Brain microvascular endothelial cell (primary cell): ENCODE measurements around the gene ACACA.

ENCODE experiments used
- DNase-seq: peaks from one replicate; pipeline ENCODE4 v3.0.0-alpha.2; 2020
- H3K27ac ChIP-seq: fragments of 250-450 bp; sonication (Bioruptor Pico); 2 replicates; pipeline ENCODE4 v1.5.1; 2020; ENCODE audit warnings: mild to moderate bottlenecking, moderate library complexity
- H3K27me3 ChIP-seq: fragments of 250-450 bp; sonication (Bioruptor Pico); replicated peaks from 2 replicates; pipeline ENCODE4 v1.5.1; 2020; ENCODE audit warnings: mild to moderate bottlenecking
- H3K36me3 ChIP-seq: fragments of 250-450 bp; sonication (Bioruptor Pico); replicated peaks from 2 replicates; pipeline ENCODE4 v1.5.1; 2020; ENCODE audit warnings: mild to moderate bottlenecking
- H3K4me3 ChIP-seq: 2 replicates; pipeline ENCODE4 v1.5.1; 2011; ENCODE audit warnings: low read depth, mild to moderate bottlenecking, control low read depth, low read length, moderate library complexity
- in situ Hi-C: cut with HindIII; loops from 2 replicates; pipeline ENCODE4 v1.10.0; 2017; ENCODE audit warnings: low sequenced_read_pairs, low pct_ligation_motif_present
- TF ChIP-seq, protein P1 (sequence below): IDR thresholded peaks from 2 replicates; pipeline ENCODE4 v1.5.1; 2011; ENCODE audit warnings: low read depth, mild to moderate bottlenecking, moderate library complexity, low read length, control low read depth, inconsistent platforms; ENCODE audit errors: missing control alignments

Gene ACACA

DNA sequence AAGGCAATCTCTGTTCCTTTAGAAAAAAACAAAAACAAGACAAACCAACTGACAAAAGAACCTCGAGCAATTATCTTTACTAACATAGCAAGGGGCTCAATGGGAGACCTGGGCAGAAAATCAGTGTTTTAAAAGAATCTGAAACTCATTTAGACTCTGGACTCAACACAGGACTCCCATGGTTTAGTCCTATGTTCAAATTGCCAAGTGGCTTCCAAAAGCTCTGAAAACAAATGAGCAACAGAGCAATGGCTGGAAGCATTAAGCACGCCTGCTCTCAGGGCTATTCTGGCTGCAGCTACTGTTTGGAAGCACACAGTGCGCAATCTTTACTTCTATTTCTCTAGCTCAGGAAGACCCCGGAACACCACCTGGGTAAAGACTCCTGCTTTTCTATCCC, 295.9 kb downstream of the ACACA start:
- no peak for DNase-seq
- in situ Hi-C loops, result no loop called here
- TF ChIP-seq, protein P1, sequence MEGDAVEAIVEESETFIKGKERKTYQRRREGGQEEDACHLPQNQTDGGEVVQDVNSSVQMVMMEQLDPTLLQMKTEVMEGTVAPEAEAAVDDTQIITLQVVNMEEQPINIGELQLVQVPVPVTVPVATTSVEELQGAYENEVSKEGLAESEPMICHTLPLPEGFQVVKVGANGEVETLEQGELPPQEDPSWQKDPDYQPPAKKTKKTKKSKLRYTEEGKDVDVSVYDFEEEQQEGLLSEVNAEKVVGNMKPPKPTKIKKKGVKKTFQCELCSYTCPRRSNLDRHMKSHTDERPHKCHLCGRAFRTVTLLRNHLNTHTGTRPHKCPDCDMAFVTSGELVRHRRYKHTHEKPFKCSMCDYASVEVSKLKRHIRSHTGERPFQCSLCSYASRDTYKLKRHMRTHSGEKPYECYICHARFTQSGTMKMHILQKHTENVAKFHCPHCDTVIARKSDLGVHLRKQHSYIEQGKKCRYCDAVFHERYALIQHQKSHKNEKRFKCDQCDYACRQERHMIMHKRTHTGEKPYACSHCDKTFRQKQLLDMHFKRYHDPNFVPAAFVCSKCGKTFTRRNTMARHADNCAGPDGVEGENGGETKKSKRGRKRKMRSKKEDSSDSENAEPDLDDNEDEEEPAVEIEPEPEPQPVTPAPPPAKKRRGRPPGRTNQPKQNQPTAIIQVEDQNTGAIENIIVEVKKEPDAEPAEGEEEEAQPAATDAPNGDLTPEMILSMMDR, result no peak
- Histone ChIP-seq H3K27me3 (no peaks in the 10 kb centered on the region), H3K27ac (no peak overlapping the region), H3K4me3 (no peak overlapping the region), H3K36me3 (peaks cover 30% of the 10 kb centered on the region)

DNA sequence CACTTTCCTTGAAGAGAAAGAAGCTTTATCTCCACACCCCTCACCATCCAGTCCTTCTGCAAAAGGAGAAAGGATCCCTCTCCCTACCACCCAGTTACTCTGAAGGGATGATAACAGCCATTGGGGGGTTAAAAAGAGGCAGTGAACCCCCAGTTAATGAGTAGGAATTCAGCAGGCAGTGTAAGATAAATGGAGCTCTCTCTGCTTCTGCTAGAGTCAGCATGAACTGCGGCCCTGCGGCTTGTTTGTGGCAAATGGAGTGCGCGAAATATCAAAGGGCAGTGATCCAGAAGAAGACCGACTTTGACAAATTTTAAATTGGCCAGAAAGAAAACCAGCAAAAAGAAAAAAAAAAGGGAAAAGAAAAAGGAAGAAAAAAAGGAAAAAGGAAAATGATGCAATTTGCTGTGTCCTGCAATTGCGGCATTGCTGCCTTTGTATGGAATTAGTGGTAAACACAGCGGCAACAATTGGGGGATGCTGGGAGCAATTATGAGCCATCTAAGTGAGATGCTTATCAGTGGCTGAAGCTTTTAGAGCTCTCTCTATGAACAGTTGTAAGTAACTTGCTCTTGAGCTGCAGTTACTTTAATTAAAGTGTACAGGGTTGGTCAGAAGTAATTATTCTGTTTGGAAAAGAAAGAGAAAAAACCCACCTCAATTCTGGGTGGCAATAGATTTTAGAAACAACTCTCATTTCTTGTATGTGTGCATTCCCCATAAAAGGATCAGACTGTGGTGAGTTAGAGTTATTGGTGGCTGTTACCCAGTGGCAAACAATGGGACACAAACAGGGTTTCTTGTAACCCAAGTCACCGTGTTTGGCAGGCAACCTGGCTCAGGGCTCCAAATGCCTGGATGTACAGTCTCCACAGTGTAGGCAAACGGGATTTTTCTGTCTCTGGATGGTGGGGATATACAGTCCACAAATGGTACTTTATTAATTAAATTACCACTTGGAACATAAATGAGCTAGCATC, 296.6 kb downstream of the ACACA start:
- no peak overlapping the region for H3K27ac ChIP-seq
- in situ Hi-C loops, result no loop called here
- TF ChIP-seq, protein P1, result no peak
- H3K36me3 ChIP-seq, result peaks cover 30% of the 10 kb centered on the region
- DNase-seq, result no peak
- H3K27me3 ChIP-seq, result no peaks in the 10 kb centered on the region
- H3K4me3 ChIP-seq, result no peak overlapping the region

DNA sequence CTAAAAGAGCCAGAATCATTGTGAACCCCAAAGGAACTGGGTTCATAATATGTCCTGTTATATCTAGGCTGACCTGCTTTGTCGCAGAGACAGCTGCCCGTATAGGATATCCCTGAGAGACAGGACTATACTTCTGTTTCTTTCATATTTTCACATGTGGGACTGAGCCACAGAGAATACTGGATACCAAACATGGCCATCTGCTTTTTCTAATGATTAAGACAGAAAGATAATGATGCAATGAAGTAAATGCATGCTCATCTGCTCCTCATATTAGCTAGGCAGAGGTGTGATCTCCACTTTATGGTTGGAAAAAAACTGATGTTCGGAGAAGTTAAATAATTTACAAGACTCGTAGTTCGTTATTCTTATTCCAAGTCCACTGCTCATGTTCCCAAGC, 297.5 kb downstream of the ACACA start:
- Histone ChIP-seq H3K4me3 (no peak overlapping the region), H3K36me3 (peaks cover 30% of the 10 kb centered on the region), H3K27ac (no peak overlapping the region), H3K27me3 (no peaks in the 10 kb centered on the region)
- no peak for DNase-seq
- in situ Hi-C loops, result no loop called here
- TF ChIP-seq, protein P1, result no peak

DNA sequence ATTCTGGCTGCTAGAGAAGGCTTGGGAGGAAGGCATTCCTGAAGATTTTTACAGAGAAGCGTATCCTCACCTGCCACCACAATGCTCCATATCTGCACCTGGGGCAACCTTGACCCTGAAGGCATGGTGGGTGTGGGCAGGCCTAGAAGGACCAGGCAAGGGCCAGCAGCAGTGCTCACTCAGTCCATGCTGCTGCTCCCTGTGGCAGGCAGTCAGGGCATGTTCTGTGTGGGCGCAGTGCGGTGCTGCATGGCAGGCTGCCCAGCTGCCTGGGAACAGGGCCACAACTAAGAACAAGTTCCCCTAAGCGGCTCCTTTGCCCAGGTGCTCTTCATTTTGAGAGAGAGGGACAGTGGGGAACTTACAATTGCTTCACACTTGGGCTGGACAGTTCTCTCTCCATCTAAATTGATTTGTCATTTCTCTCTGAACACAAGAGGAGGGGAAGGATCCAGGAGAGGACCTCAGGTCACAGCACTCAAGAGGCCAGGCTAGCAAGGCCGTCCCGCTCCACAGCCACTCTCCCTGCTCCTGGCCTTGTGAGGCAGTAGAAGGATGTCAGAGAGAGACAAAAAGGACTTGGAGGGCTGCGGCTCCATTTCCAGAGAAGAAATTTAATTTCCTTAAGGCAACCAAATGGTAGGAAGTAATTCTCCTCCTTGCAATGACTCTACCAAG, 299.1 kb downstream of the ACACA start:
- Histone ChIP-seq H3K4me3 (no peak overlapping the region), H3K36me3 (peaks cover 35% of the 10 kb centered on the region), H3K27ac (no peak overlapping the region), H3K27me3 (no peaks in the 10 kb centered on the region)
- in situ Hi-C loops, result no loop called here
- no peak for DNase-seq
- TF ChIP-seq, protein P1, result no peak

DNA sequence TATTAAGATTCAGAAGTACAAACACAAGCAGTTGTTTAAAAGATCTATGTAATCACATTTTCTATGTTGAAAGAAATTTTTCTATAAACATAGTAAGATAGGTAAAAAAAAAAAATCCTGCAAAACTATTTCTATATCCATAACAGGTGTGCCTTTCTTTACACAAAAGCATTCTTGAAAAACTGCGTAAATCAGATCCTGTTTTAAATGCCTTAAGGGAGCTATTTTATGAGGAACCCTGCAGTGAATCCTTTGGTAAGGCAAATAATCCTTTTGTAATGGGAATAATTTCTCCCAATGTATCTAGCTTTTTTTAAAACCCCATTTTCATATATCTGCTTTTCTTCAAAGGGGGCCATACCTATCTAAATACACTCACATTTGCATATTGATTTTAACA, 300.6 kb downstream of the ACACA start:
- TF ChIP-seq, protein P1, result no peak
- Histone ChIP-seq H3K27me3 (no peaks in the 10 kb centered on the region), H3K4me3 (no peak overlapping the region), H3K36me3 (peaks cover 28% of the 10 kb centered on the region), H3K27ac (no peak overlapping the region)
- no peak for DNase-seq
- in situ Hi-C loops, result no loop called here
